T-helper 2 cell treated with Interferon-gamma antibody and Interleukin-4, amounts not matched to agents 5 μg/mL and 100 μg/mL, for 36 hours (primary cell): ENCODE data around the gene MAN2A2.
A peak's percentile ranks its signal among the peaks of the same experiment; 100 is the strongest.

Experiments
- DNase-seq: peaks from one replicate; pipeline ENCODE4 v3.0.0; 2021; ENCODE audit warnings: low spot score
- H3K27ac Mint-ChIP-seq: one replicate; pipeline ENCODE4 v1.8.0; 2021; ENCODE audit warnings: mild to moderate bottlenecking, mixed read lengths
- H3K27me3 Mint-ChIP-seq: one replicate; pipeline ENCODE4 v1.8.0; 2021; ENCODE audit warnings: low read depth, mixed read lengths
- H3K36me3 Mint-ChIP-seq: one replicate; pipeline ENCODE4 v1.8.0; 2021; ENCODE audit warnings: low read depth, mixed read lengths
- H3K4me1 Mint-ChIP-seq: one replicate; pipeline ENCODE4 v1.8.0; 2021; ENCODE audit warnings: low read depth, mixed read lengths
- H3K4me3 Mint-ChIP-seq: one replicate; pipeline ENCODE4 v1.8.0; 2022; ENCODE audit warnings: mild to moderate bottlenecking, moderate library complexity, mixed read lengths
- H3K9me3 Mint-ChIP-seq: one replicate; pipeline ENCODE4 v1.8.0; 2021; ENCODE audit warnings: mixed read lengths

Gene MAN2A2

GRCh38 chr15:90952901-90953677 lies 50.0 kb downstream of the MAN2A2 start:
- no peaks in the 10 kb centered on the region for H3K27me3 Mint-ChIP-seq
- DNase-seq, result no peak
- peaks cover 47% of the 10 kb centered on the region for H3K36me3 Mint-ChIP-seq
- H3K27ac Mint-ChIP-seq, result peak overlapping the region; percentile 45
- H3K4me3 Mint-ChIP-seq, result peak overlapping the region; percentile 22
- H3K9me3 Mint-ChIP-seq, result no peaks in the 10 kb centered on the region
- H3K4me1 Mint-ChIP-seq, result peaks cover 4% of the 10 kb centered on the region

- DNase-seq, result no peak
- H3K9me3 Mint-ChIP-seq, result no peaks in the 10 kb centered on the region
- peaks cover 4% of the 10 kb centered on the region for H3K4me1 Mint-ChIP-seq
- peak overlapping the region; percentile 90 for H3K4me3 Mint-ChIP-seq
- peak overlapping the region; percentile 97 for H3K27ac Mint-ChIP-seq
- no peaks in the 10 kb centered on the region for H3K27me3 Mint-ChIP-seq
- H3K36me3 Mint-ChIP-seq, result peaks cover 41% of the 10 kb centered on the region
Measured at GRCh38 chr15:90953947-90954711, 51.0 kb downstream of the MAN2A2 start.

GRCh38 chr15:90954712-90955623 lies 51.9 kb downstream of the MAN2A2 start, which contains the start of gene RCCD1:
Gene RCCD1, plus strand, starts transcription at chr15:90954884. Its CDS starts 1,851 bp downstream, at chr15:90956735.
- H3K4me1 Mint-ChIP-seq, result peaks cover 4% of the 10 kb centered on the region
- H3K27ac Mint-ChIP-seq, result peak within 1 kb of the TSS; percentile 97
- peak within 1 kb of the TSS; percentile 90 for H3K4me3 Mint-ChIP-seq
- H3K27me3 Mint-ChIP-seq, result no peaks in the 10 kb centered on the region
- peaks cover 43% of the 10 kb centered on the region for H3K36me3 Mint-ChIP-seq
- no peaks in the 10 kb centered on the region for H3K9me3 Mint-ChIP-seq
- peak; percentile 94 for DNase-seq

- no peaks in the 10 kb centered on the region for H3K9me3 Mint-ChIP-seq
- H3K36me3 Mint-ChIP-seq, result peaks cover 49% of the 10 kb centered on the region
- no peaks in the 10 kb centered on the region for H3K27me3 Mint-ChIP-seq
- H3K27ac Mint-ChIP-seq, result peak overlapping the region; percentile 97
- peaks cover 4% of the 10 kb centered on the region for H3K4me1 Mint-ChIP-seq
- peak overlapping the region; percentile 90 for H3K4me3 Mint-ChIP-seq
- DNase-seq, result no peak
Measured at GRCh38 chr15:90955624-90956273, 52.6 kb downstream of the MAN2A2 start.

GRCh38 chr15:90956274-90957030 lies 53.4 kb downstream of the MAN2A2 start:
- Mint-ChIP-seq H3K27ac (peak overlapping the region; percentile 88), H3K27me3 (no peaks in the 10 kb centered on the region), H3K9me3 (no peaks in the 10 kb centered on the region), H3K4me3 (peak overlapping the region; percentile 90), H3K36me3 (peaks cover 53% of the 10 kb centered on the region), H3K4me1 (peaks cover 8% of the 10 kb centered on the region)
- DNase-seq, result peak; percentile 35

GRCh38 chr15:90957031-90957790 lies 54.1 kb downstream of the MAN2A2 start:
- no peaks in the 10 kb centered on the region for H3K9me3 Mint-ChIP-seq
- H3K27me3 Mint-ChIP-seq, result no peaks in the 10 kb centered on the region
- peaks cover 8% of the 10 kb centered on the region for H3K4me1 Mint-ChIP-seq
- H3K4me3 Mint-ChIP-seq, result peak overlapping the region; percentile 67
- H3K27ac Mint-ChIP-seq, result peak overlapping the region; percentile 72
- no peak for DNase-seq
- H3K36me3 Mint-ChIP-seq, result peaks cover 51% of the 10 kb centered on the region

GRCh38 chr15:90957791-90958190 lies 54.7 kb downstream of the MAN2A2 start:
- Mint-ChIP-seq H3K36me3 (peaks cover 53% of the 10 kb centered on the region), H3K27me3 (no peaks in the 10 kb centered on the region), H3K4me3 (peak overlapping the region; percentile 67), H3K4me1 (peaks cover 8% of the 10 kb centered on the region), H3K27ac (peak overlapping the region; percentile 72), H3K9me3 (no peaks in the 10 kb centered on the region)
- DNase-seq, result no peak

- peaks cover 52% of the 10 kb centered on the region for H3K36me3 Mint-ChIP-seq
- no peak overlapping the region for H3K27ac Mint-ChIP-seq
- H3K4me1 Mint-ChIP-seq, result peaks cover 8% of the 10 kb centered on the region
- H3K9me3 Mint-ChIP-seq, result no peaks in the 10 kb centered on the region
- H3K27me3 Mint-ChIP-seq, result no peaks in the 10 kb centered on the region
- no peak for DNase-seq
- no peak overlapping the region for H3K4me3 Mint-ChIP-seq
Measured at GRCh38 chr15:90959028-90959595, 56.0 kb downstream of the MAN2A2 start.

- Mint-ChIP-seq H3K4me3 (no peak overlapping the region), H3K4me1 (peaks cover 8% of the 10 kb centered on the region), H3K36me3 (peaks cover 55% of the 10 kb centered on the region), H3K9me3 (no peaks in the 10 kb centered on the region), H3K27me3 (no peaks in the 10 kb centered on the region), H3K27ac (no peak overlapping the region)
- DNase-seq, result no peak
Measured at GRCh38 chr15:90959894-90960293, 56.8 kb downstream of the MAN2A2 start.

- no peak for DNase-seq
- no peaks in the 10 kb centered on the region for H3K9me3 Mint-ChIP-seq
- H3K36me3 Mint-ChIP-seq, result peaks cover 61% of the 10 kb centered on the region
- no peak overlapping the region for H3K4me3 Mint-ChIP-seq
- no peak overlapping the region for H3K27ac Mint-ChIP-seq
- peaks cover 8% of the 10 kb centered on the region for H3K4me1 Mint-ChIP-seq
- H3K27me3 Mint-ChIP-seq, result no peaks in the 10 kb centered on the region
Measured at GRCh38 chr15:90960298-90961091, 57.4 kb downstream of the MAN2A2 start.

- H3K4me3 Mint-ChIP-seq, result no peak overlapping the region
Measured at GRCh38 chr15:90962021-90962420, 58.9 kb downstream of the MAN2A2 start.

More at GRCh38 chr15:90962021-90962420, 58.9 kb downstream of the MAN2A2 start:
- Mint-ChIP-seq H3K9me3 (no peaks in the 10 kb centered on the region), H3K27me3 (no peaks in the 10 kb centered on the region), H3K36me3 (peaks cover 65% of the 10 kb centered on the region), H3K4me1 (peaks cover 8% of the 10 kb centered on the region), H3K27ac (no peak overlapping the region)
- DNase-seq, result no peak
